DND-41 (cell line): ENCODE data around the gene FCGR3B.
"Not testable (repeated sequence)": the region's sequence is repeated elsewhere in the genome, so short reads cannot be mapped to it uniquely, and the experiment has no call there.

Experiments
- CTCF ChIP-seq: IDR thresholded peaks from 2 replicates; pipeline ENCODE4 v1.5.1; 2012; ENCODE audit warnings: borderline replicate concordance, low read length, moderate library complexity, mild to moderate bottlenecking; ENCODE audit not compliant: poor library complexity, severe bottlenecking; ENCODE audit errors: extremely low read depth
- EZH2 ChIP-seq: IDR thresholded peaks from 3 replicates; pipeline ENCODE4 v1.6.1; 2012; ENCODE audit warnings: borderline replicate concordance, low read depth, mild to moderate bottlenecking, moderate library complexity, low read length, inconsistent platforms; ENCODE audit not compliant: severe bottlenecking

- not testable (repeated sequence) for TF ChIP-seq CTCF, EZH2
Observed at GRCh38 chr1:161605762-161606540, 25.0 kb downstream of the FCGR3B start.
